HL-60 (cell line): Measurements from ENCODE around the gene KBTBD4.

Experiments
- DNase-seq, 2 experiments: peaks; one replicate each; pipeline ENCODE4 v3.0.0-alpha.2; 2010 to 2020; ENCODE audit warnings: low read depth in 1 of 2, low spot score in 1 of 2
- H3K27ac ChIP-seq: fragments of 250-450 bp; sonication (Bioruptor Pico); replicated peaks from 2 replicates; pipeline ENCODE4 v1.5.1; 2020; ENCODE audit warnings: mild to moderate bottlenecking, moderate library complexity
- H3K27me3 ChIP-seq: fragments of 250-450 bp; sonication (Bioruptor Pico); 2 replicates; pipeline ENCODE4 v1.5.1; 2021; ENCODE audit warnings: mild to moderate bottlenecking, moderate library complexity; ENCODE audit not compliant: insufficient read depth, poor library complexity, severe bottlenecking
- H3K4me3 ChIP-seq: replicated peaks from 2 replicates; pipeline ENCODE4 v1.5.1; 2011; ENCODE audit warnings: mild to moderate bottlenecking, control low read depth, low read length; ENCODE audit not compliant: insufficient read depth
- CTCF ChIP-seq: IDR thresholded peaks from one replicate; pipeline ENCODE4 v1.5.1; 2011; ENCODE audit warnings: low read length, control low read depth, inconsistent platforms; ENCODE audit not compliant: insufficient read depth
- GABPA ChIP-seq: IDR thresholded peaks from 2 replicates; pipeline ENCODE4 v1.6.1; 2012; ENCODE audit warnings: low read depth
- POLR2AphosphoS5 ChIP-seq: IDR thresholded peaks from 2 replicates; pipeline ENCODE4 v1.6.1; 2012; ENCODE audit warnings: low read depth
- REST ChIP-seq: IDR thresholded peaks from 2 replicates; pipeline ENCODE4 v1.6.1; 2012; ENCODE audit warnings: low read depth; ENCODE audit not compliant: insufficient replicate concordance
- SPI1 ChIP-seq: IDR thresholded peaks from 2 replicates; pipeline ENCODE4 v1.6.1; 2012; ENCODE audit warnings: low read depth, mild to moderate bottlenecking, borderline replicate concordance

Gene KBTBD4

GRCh38 chr11:47615249-47615648 is 36.5 kb upstream of the KBTBD4 start:
- DNase-seq: no peak
- no peak overlapping the region for H3K27ac ChIP-seq
- H3K27me3 ChIP-seq: no peaks in the 10 kb centered on the region
- no peak for TF ChIP-seq SPI1
- TF ChIP-seq REST: no peak
- TF ChIP-seq POLR2AphosphoS5: no peak
- no peak for TF ChIP-seq CTCF
- TF ChIP-seq GABPA: no peak
- H3K4me3 ChIP-seq: no peak overlapping the region

GRCh38 chr11:47611348-47611794 is 32.6 kb upstream of the KBTBD4 start:
- Histone ChIP-seq H3K27ac (no peak overlapping the region), H3K4me3 (no peak overlapping the region), H3K27me3 (no peaks in the 10 kb centered on the region)
- peak; percentile 29 to 52 for DNase-seq
- TF ChIP-seq REST: no peak
- peak; percentile 48; the same call in 1 of the 2 replicates for TF ChIP-seq SPI1

- H3K27ac ChIP-seq: no peak overlapping the region
- no peaks in the 10 kb centered on the region for H3K27me3 ChIP-seq
- no peak for DNase-seq
- no peak for TF ChIP-seq CTCF
- no peak overlapping the region for H3K4me3 ChIP-seq
Measured at GRCh38 chr11:47609675-47610074, 30.9 kb upstream of the KBTBD4 start.

- no peak for DNase-seq
- H3K4me3 ChIP-seq: no peak overlapping the region
Measured at GRCh38 chr11:47607380-47607779, 28.6 kb upstream of the KBTBD4 start.

More at GRCh38 chr11:47607380-47607779, 28.6 kb upstream of the KBTBD4 start:
- TF ChIP-seq REST (no peak), CTCF (no peak), SPI1 (no peak), POLR2AphosphoS5 (no peak), GABPA (no peak)
- Histone ChIP-seq H3K27me3 (no peaks in the 10 kb centered on the region), H3K27ac (no peak overlapping the region)
